Uterus (tissue), 4 donors: ENCODE data around the gene PIK3C2G. TPM values are rescaled to one million over a fixed set of nuclear protein-coding genes. Genes with fewer than 3 reads are reported as not detected.

Source experiments
- DNase-seq, 2 donors: peaks; one replicate each; pipeline ENCODE4 v3.0.0-alpha.2; 2019 to 2020
- H3K27ac ChIP-seq, 2 donors: fragments of 200-600 bp; sonication (generic); 1 replicate in 1 of 2; 2 replicates in 1 of 2; pipeline ENCODE4 v1.5.1; 2016 to 2018
- H3K27me3 ChIP-seq, 2 donors: fragments of 200-600 bp; sonication (generic); one replicate each; pipeline ENCODE4 v1.5.1; 2018 to 2019; ENCODE audit warnings: control low read depth in 1 of 2
- H3K36me3 ChIP-seq, 2 donors: fragments of 200-600 bp; sonication (generic); one replicate each; pipeline ENCODE4 v1.5.1; 2019; ENCODE audit warnings: control low read depth in 1 of 2
- H3K4me1 ChIP-seq, 2 donors: fragments of 200-600 bp; sonication (generic); one replicate each; pipeline ENCODE4 v1.5.1; 2018 to 2019; ENCODE audit warnings: control low read depth in 1 of 2
- H3K4me3 ChIP-seq, 2 donors: fragments of 200-600 bp; sonication (generic); 1 replicate in 1 of 2; 2 replicates in 1 of 2; pipeline ENCODE4 v1.5.1; 2018 to 2019; ENCODE audit warnings: mild to moderate bottlenecking in 1 of 2
- H3K9me3 ChIP-seq, 2 donors: fragments of 200-600 bp; sonication (generic); one replicate each; pipeline ENCODE4 v1.5.1; 2019; ENCODE audit warnings: control low read depth in 1 of 2
- POLR2A ChIP-seq, 2 donors: fragments of 450-650 bp; IDR thresholded peaks; one replicate each; pipeline ENCODE4 v1.6.1; 2016; ENCODE audit warnings: antibody characterized with exemption in 2 of 2, mild to moderate bottlenecking in 1 of 2, moderate library complexity in 1 of 2
- intact Hi-C: fragments of 100-400 bp; cut with DNase I; formaldehyde crosslinking; loops from one replicate; pipeline ENCODE4 v1.15.1; 2023; ENCODE audit warnings: low total_unique reads
- total RNA-seq, 4 donors: library from RNA; depleted of rRNA in 3 of 4; stranded (reverse); fragments of >200 nt in 3 of 4; gene quantifications; one replicate each; pipeline versions ENCODE4 v1.1.0 to v1.2.4, GENCODE V29; 2014 to 2023
- TF ChIP-seq, protein P1 (sequence below), 4 experiments: fragments of 200-600 bp in 2 of 4; fragments of 450-650 bp in 2 of 4; sonication (generic) in 2 of 4; IDR thresholded peaks; one replicate each; pipeline ENCODE4 v1.5.1; 2016 to 2019; ENCODE audit warnings: antibody characterized with exemption in 4 of 4, mild to moderate bottlenecking in 2 of 4, moderate library complexity in 1 of 4
- donor health status: DM: yes; HTN: yes; CAD: no.

PIK3C2G gene
- total RNA-seq, 4 donors from 2014 or later: under 0.01 to 2.2 (median 0.34) TPM; not detected in 1

DNA sequence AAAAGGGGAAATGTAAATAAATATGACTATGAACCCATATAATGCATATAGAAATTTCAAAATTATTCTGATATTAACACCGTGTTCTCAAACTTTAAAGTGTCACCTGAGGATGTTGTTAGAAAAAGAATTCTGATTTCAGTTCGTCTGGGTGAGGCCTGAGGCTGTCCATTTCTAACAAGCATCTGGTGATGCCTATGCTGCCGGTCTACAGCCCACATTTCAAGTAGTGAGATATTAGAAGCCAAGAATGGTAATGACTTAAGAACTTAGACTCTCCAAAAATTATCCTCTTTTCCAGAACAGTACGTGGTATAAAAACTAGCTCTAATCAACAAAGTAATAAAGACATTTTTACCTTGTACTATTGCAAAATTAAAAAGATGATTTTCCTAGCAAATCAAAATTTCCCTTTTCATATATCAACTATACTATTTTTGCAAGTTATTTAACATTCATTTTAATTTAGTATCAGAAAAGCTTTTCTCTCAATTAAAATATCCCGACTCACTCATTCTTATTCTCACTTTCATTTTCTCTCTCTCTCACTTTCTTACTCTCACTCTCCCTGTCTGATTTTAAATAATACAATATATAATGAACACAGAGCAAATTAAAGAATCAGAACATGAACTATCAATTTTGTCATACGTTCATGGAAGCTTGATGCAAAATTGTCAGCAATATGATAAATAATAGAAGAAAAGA is 35.0 kb downstream of the PIK3C2G start:
- no peaks in the 10 kb centered on the region for H3K27me3 ChIP-seq
- H3K27ac ChIP-seq: peak overlapping the region; percentile 76 to 85
- H3K4me3 ChIP-seq: peak overlapping the region; percentile 26 to 32
- H3K36me3 ChIP-seq: no peaks in the 10 kb centered on the region
- peaks cover 0 to 7% of the 10 kb centered on the region in 2 donors for H3K9me3 ChIP-seq
- TF ChIP-seq, protein P1, sequence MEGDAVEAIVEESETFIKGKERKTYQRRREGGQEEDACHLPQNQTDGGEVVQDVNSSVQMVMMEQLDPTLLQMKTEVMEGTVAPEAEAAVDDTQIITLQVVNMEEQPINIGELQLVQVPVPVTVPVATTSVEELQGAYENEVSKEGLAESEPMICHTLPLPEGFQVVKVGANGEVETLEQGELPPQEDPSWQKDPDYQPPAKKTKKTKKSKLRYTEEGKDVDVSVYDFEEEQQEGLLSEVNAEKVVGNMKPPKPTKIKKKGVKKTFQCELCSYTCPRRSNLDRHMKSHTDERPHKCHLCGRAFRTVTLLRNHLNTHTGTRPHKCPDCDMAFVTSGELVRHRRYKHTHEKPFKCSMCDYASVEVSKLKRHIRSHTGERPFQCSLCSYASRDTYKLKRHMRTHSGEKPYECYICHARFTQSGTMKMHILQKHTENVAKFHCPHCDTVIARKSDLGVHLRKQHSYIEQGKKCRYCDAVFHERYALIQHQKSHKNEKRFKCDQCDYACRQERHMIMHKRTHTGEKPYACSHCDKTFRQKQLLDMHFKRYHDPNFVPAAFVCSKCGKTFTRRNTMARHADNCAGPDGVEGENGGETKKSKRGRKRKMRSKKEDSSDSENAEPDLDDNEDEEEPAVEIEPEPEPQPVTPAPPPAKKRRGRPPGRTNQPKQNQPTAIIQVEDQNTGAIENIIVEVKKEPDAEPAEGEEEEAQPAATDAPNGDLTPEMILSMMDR (IDR thresholded peaks at IDR 0.05): no peak
- intact Hi-C loops: no loop called here
- DNase-seq: peak in 1 of 2 donors; percentile 36
- H3K4me1 ChIP-seq: no peaks in the 10 kb centered on the region

DNA sequence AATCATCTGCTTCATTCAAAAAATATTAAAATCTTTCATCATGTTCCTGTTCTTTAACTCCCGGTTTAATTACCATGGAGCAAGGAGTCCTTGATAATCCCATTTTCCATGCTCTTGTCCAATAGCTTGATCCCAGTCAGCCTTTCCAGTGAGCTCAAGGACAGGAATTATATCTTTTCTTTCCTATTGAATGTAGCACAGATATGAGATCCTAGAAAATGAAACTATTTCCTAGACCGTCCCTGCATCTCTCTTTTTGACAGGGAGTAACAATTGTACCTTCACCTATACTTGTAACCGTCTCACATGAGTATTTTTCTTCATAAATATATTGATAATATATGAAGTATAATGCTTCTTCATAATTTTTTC is 35.6 kb downstream of the PIK3C2G start:
- peak overlapping the region; percentile 76 to 85 for H3K27ac ChIP-seq
- TF ChIP-seq, protein P1 (IDR thresholded peaks at IDR 0.05): no peak
- no peak for TF ChIP-seq POLR2A (IDR thresholded peaks at IDR 0.05)
- peak overlapping the region; percentile 26 to 32 for H3K4me3 ChIP-seq
- H3K36me3 ChIP-seq: no peaks in the 10 kb centered on the region
- H3K27me3 ChIP-seq: no peaks in the 10 kb centered on the region
- intact Hi-C loops: no loop called here
- H3K9me3 ChIP-seq: peaks cover 0 to 10% of the 10 kb centered on the region in 2 donors
- no peaks in the 10 kb centered on the region for H3K4me1 ChIP-seq
- DNase-seq: no peak

DNA sequence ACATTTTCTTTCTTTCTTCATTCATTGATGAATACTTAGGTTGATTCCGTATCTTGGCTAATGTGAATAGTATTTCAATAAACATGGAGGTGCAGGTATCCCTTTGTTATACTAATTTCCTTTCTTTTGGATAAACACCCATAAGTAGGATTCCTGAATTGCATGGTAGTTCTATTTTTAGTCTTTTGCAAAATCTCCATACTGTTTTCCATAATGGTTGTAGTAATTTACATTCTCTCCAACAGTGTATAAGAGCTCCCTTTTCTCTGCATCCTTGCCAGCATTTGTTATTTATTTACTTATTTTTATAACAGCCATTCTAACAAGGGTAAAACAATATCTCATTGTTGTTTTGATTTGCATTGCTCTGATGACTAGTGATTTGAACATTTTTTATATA is 36.6 kb downstream of the PIK3C2G start:
- intact Hi-C loops: no loop called here

DNA sequence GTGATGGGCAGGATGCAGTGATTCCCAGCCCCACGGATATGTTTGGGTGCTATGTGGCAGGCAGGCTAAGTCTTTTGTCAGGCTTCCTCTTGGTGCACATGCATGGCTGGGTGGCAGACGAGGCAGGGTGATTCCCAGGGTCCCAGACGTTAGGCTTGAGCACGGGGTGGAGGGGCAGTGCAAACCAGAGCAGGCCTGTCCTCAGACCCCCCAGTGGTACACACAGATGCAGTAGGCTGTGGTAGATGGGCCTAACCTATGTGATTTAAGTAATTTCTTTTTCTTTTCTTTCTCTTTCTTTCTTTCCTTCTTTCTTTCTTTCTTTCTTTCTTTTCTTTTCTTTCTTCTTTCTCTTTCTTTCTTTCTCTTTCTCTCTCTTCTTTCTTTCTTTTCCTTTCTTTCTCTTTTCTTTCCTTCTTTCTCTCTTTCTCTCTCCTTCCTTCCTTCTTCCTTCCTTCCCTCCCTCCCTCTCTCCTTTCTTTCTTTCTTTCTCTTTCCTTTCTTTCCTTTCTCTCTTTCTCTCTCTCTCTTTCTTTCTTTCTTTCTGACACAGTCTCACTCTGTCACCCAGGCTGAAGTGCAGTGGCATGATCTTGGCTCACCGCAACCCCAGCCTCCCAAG is 41.6 kb downstream of the PIK3C2G start:
- peaks cover 0 to 10% of the 10 kb centered on the region in 2 donors for H3K9me3 ChIP-seq
- H3K36me3 ChIP-seq: no peaks in the 10 kb centered on the region
- no peaks in the 10 kb centered on the region for H3K27me3 ChIP-seq
- intact Hi-C loops: no loop called here
- TF ChIP-seq POLR2A (IDR thresholded peaks at IDR 0.05): no peak
- TF ChIP-seq, protein P1 (IDR thresholded peaks at IDR 0.05): no peak
- H3K4me3 ChIP-seq: no peak overlapping the region
- DNase-seq: no peak
- no peaks in the 10 kb centered on the region for H3K4me1 ChIP-seq
- H3K27ac ChIP-seq: no peak overlapping the region

More for the DNA sequence above, 36.6 kb downstream of the PIK3C2G start:
- no peaks in the 10 kb centered on the region for H3K36me3 ChIP-seq
- H3K9me3 ChIP-seq: peaks cover 0 to 10% of the 10 kb centered on the region in 2 donors
- H3K27ac ChIP-seq: peak overlapping the region; percentile 76 to 85
- H3K4me3 ChIP-seq: no peak overlapping the region
- DNase-seq: no peak
- no peaks in the 10 kb centered on the region for H3K27me3 ChIP-seq
- TF ChIP-seq, protein P1 (IDR thresholded peaks at IDR 0.05): no peak
- TF ChIP-seq POLR2A (IDR thresholded peaks at IDR 0.05): no peak
- no peaks in the 10 kb centered on the region for H3K4me1 ChIP-seq

DNA sequence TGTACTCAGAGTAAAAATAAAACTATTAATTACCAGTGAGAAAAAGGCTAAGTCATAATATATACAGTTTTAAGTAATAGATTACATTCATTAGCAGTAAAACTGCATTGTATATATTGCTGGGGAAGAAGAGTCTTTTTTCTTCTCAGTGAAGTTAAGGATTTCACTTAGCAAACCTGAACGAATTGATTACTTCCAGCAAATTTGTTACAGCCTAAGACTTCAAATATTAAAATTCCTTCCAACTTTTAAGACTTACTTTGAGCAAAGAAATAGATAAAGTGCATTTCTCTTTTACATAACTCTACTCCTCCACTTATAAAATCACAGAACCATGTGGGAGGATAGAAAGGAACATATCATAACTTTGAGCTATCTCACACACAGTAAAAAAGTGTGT is 43.3 kb downstream of the PIK3C2G start:
- no peaks in the 10 kb centered on the region for H3K36me3 ChIP-seq
- H3K9me3 ChIP-seq: peaks cover 0 to 10% of the 10 kb centered on the region in 2 donors
- no peaks in the 10 kb centered on the region for H3K4me1 ChIP-seq
- no peak for TF ChIP-seq POLR2A (IDR thresholded peaks at IDR 0.05)
- TF ChIP-seq, protein P1 (IDR thresholded peaks at IDR 0.05): no peak
- H3K27me3 ChIP-seq: no peaks in the 10 kb centered on the region
- intact Hi-C loops: no loop called here
- DNase-seq: no peak
- H3K27ac ChIP-seq: peak overlapping the region in 1 of 2 donors; percentile 7
- H3K4me3 ChIP-seq: no peak overlapping the region
